Stimulated activated CD8-positive, alpha-beta memory T cell treated with anti-CD3 and anti-CD28 coated beads, Interleukin-7, amount 100 ng/mL, for 4 hours (primary cell): ENCODE data around the gene TRIM56.
A peak's percentile ranks its signal among the peaks of the same experiment; 100 is the strongest.
"Not testable (repeated sequence)": the region's sequence is repeated elsewhere in the genome, so short reads cannot be mapped to it uniquely, and the experiment has no call there.

ENCODE experiments used
- DNase-seq, 2 donors: peaks; one replicate each; pipeline ENCODE4 v3.0.0-alpha.2; 2020; ENCODE audit warnings: low read depth in 2 of 2

The TRIM56 gene

DNA sequence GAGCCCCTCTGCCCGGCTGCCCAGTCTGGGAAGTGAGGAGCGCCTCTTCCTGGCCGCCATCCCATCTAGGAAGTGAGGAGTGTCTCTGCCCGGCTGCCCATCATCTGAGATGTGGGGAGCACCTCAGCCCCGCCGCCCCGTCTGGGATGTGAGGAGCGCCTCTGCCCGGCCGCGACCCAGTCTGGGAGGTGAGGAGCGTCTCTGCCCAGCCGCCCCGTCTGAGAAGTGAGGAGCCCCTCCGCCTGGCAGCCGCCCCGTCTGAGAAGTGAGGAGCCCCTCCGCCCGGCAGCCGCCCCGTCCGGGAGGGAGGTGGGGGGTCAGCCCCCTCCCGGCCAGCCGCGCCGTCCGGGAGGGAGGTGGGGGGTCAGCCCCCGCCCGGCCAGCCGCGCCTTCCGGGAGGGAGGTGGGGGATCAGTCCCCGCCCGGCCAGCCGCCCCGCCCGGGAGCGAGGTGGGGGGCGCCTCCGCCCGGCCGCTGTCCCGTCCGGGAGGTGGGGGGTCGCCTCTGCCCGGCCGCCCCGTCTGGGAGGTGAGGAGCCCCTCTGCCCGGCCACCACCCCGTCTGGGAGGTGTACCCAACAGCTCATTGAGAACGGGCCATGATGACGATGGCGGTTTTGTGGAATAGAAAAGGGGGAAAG is 7.1 kb downstream of the TRIM56 start:
- not testable (repeated sequence) for DNase-seq

DNA sequence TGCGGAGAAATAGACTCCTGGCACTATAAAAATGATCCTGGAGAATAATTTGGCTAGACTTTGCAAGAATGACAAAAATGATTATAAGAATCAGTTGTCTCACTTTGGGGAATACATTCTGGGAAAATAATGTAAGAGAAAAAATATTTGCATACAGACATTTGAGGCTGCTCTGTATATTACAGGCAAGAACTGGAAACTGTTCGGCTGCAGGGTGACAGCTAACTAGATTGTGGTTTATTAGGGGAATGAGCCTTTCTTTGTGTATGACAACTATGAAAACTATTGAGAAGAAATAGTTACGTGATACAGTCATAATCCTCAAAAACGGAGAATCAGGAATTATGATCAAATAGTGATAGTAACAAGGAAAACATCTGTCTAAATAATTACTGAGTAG is 8.6 kb downstream of the TRIM56 start:
- DNase-seq, result no peak

DNA sequence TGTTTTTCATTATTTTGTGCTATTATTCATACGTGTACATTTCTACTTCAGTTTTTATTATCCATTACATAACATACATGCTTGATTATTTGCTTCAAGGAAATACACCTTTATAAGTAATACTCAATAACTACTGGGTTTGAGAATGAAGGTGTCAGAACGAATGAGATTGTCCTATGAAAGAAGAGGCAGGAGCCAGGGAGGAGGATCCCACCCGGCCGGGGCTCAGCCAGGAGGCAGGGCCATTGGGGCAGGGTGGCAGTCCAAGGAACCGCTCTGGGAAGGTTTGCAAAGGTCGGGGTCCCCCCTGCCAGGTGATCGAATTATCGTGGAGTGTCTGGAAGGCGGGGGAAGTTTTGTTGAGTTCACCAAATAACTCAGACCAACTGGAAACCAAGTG is 9.1 kb downstream of the TRIM56 start:
- DNase-seq, result no peak

- DNase-seq, result no peak
Observed at GRCh38 chr7:101094791-101095375, 9.6 kb downstream of the TRIM56 start.

DNA sequence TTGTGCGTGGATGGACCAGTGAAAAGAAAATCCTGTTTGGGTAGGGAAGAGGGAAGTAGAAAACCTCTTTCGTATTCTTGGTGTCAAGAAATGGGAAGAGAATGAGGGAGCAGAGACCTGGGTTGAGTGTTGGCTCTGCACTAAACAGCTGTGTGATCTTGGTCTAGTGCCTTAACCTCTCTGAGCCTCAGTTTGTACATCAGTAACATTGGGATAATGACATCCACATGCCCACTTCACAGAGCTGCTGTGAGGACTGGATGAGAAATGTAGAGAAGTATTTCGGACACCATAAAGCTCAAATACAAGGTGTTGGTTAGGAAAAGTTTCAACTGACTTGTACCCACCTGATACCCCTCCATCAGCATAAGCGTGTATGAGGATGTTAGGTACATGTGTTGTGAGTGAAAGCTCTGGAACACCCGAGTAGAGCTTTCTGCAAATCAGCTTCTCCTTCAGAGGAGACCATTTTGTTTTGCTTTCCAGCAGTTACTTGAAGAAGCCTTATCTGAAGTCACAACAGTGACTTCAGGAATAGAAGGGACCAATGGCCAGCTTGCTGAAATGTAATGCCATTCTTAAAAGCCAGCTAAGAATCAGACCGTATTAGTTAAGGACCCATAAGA is 11.2 kb downstream of the TRIM56 start:
- no peak for DNase-seq

GRCh38 chr7:101096957-101097347 is 11.7 kb downstream of the TRIM56 start:
- DNase-seq, result no peak

DNA sequence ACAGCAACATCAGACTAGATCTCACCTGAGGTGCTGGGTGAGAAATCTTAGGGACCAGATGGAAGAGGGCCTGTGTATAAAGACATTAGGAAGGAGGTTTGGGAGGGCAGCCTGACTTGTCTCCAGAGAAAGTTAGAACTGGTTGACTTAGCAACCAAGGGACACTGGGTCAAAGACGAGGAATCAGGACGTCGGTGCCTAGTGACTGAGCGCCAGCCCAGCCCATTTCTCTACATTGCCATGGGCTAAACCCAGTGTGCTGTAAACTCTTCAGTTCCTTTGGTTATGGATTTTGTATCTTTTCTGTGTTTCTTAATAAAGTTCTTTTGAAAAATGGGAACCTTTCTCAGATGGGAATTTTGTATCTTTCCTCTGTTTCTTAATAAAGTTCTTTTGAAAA is 12.3 kb downstream of the TRIM56 start:
- DNase-seq, result no peak

DNA sequence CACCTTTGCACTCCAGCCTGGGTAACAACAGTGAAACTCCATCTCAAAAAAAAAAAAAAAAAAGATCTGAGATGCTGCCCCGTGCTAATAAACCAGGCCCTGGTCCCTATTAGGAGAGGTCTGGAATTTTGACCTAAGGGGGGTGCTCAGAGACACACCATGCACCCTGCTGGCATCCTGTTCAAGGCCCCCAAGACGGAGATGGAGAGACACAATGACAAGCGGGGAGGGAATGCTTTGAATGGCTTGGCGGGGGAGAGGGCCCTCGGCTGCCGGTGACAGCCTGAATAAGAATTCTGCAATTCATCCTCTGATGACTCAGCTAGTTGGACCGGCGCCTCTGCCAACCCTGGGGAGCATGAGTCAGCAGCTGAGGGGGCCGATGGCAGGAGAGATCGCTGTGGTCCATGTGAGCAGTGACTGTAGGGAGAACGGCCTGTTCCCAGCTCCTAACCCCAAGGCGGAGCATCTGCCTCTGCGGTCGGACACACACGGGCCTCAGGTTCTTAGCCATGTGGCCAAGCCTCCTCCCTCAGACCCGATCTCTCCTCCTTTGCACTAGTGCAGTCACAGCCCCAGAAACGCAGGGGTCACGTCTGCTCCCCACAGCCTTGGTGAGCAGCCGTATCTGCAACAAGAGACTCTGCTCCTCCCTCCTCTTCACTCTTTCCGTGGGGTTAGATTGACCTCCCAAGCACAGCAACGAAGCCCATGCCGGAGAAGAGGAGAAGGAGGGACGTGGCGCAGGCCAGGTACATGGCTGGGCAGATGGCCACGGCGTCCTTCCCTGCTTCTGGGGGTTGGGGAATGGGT is 14.9 kb downstream of the TRIM56 start:
- DNase-seq, result peak; percentile 61 to 64

DNA sequence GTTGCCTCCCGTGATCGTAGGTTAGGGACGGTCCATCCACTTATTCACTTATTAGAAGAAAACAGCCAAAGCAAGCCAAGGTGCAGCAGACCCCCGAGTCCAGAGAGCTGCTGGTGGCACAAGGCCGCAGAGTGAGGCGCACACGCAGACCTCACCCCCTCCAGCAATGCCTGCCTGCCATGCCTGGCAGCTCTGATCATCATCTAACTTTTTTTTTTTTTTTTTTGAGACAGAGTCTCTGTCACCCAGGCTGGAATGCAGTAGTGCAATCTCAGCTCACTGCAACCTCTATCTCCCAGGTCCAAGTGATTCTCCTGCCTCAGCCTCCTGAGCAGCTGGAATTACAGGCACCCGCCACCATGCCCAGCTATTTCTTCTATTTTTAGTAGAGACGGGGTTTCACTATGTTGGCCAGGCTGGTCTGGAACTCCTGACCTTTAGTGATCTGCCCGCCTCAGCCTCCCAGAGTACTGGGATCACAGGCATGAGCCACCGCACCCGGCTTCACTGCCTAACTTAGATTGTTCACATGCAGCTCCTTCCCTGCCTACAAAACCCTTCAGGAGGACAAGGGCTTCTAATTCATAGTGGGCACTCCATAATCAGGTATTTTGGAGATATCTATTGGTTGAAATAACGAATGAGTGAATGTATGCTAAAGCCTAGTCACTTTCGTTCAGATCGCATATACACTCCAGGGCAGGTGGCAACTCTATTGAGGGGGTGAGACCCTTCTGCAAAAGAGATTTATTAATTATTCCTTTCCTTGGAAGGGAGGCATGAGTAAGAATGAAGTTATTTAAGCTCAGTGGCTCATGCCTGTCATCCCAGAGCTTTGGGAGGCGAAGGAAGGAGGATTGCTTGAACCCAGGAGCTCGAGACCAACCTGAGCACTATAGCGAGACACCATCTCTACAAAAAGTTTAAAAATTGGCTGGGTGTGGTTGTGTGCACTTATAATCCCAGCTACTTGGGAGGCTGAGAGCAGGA is 15.9 kb downstream of the TRIM56 start:
- DNase-seq, result no peak

- DNase-seq, result no peak
Observed at GRCh38 chr7:101102026-101102425, 16.7 kb downstream of the TRIM56 start.

DNA sequence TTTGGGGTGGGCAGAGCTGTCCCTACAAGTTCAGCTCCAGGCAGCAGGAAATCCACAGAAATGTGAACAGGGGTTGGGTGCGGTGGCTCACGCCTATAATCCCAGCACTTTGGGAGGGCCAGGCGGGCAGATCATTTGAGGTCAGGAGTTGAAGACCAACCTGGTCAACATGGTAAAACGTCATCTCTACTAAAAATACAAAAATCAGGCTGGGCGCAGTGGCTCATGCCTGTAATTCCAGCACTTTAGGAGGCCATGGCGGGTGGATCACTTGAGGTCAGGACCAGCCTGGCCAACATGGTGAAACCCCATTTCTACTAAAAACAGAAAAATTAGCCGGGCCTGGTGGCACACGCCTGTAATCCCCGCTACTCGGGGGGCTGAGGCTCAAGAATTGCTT is 18.4 kb downstream of the TRIM56 start:
- DNase-seq, result not testable (repeated sequence)

DNA sequence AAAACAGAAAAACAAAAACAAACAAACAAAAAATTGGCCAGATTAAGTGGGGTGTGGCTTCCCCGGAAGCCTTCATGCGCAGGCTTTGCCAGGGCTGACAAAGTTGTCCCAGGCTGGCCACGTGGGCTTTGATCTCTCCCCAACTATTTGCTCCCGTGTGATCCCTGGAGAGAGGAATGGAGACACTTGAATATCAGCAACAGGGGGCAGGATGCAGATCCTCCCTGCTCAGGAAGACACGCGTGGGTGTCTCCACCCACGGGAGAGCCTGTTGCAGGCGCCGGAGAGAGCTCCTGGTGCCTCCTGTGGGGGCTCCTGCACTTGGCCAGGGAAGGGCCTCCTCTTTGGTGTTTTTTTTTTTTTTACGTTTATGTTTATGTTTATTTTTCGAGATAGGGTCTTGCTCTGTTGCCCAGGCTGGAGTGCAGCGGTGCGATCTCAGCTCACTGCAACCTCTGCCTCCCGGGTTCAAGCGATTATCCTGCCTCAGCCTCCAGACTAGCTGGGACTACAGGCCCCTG is 19.0 kb downstream of the TRIM56 start:
- no peak for DNase-seq

DNA sequence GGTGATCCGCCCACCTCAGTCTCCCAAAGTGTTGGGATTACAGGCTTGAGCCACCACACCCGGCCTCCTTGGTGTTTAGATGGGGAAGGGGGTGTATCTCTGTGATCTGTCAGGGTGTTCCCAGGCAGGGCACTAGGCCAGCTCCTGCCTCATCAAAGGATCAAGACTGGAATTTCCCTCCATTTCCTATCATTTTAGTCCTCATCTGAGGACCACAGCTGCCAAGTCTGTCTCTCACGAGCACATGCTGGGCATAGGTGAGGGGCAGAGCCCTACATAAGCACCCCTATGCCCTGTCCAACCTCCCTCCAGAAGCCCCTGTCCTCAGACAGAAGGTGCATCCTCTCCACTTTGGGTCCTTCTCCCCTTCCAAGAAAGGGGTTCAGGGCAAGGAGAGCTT is 19.5 kb downstream of the TRIM56 start:
- DNase-seq, result no peak

DNA sequence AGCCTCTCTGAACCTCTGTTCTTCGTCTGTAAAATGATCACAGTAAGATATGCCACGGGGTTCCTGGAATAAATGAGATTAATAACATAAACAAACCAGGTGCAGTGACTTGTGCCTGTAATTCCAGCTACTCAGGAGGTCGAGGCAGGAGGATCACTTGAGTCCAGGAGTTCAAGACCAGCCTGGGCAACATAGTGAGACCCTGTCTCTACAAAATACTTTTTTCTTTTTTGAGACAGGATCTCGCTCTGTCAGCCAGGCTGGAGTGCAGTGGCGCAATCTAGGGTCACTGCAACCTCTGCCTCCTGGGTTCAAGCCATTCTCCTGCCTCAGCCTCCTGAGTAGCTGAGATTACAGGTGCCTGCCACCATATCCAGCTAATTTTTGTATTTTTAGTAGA is 20.0 kb downstream of the TRIM56 start:
- DNase-seq, result not testable (repeated sequence)

- no peak for DNase-seq
Observed at GRCh38 chr7:101106386-101106785, 21.1 kb downstream of the TRIM56 start.

DNA sequence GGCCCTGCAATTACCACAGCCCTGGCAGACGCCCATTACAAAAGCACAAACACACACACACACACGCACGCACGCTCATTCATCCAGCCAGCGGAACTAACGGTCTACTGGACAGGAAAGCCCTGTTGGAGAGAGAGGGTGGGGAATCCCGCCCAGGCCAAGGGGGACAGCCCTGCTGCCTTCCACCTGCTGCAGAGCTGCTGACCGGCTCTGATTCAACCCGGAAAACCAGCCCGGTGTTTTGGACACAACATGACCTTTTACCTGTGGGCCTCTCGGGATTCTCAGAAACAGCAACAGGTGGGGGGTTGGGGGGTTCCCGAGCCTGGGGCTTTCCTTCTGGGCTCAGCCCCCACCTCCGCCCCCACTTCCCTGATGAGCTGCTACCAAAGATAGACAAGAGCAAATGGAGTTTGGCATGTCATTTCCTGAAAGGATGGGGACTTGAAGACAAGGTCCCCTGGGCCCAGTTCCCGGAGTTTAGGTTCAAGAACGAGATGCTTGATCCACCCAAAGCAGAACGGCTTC is 23.1 kb downstream of the TRIM56 start:
- DNase-seq, result no peak

DNA sequence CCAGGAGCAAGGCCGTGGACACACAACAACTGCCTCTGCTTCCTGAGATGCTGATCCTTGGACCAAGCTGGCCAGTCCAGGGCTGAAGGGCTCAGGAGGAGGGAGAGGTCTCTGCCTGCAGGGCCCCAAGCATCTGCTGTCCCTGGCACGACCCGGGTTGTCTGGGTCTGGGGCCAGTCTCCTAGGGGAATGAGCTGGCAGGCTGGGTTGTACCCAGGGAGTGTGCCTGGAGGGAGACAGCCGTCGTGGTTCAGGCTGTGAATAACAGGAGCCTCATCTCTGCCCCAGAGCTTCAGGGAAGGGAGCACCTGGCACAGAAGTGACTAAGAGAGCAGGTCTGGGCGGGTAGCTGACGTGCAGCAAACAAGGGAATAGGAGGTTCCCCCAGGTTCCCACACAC is 23.7 kb downstream of the TRIM56 start:
- DNase-seq, result no peak

GRCh38 chr7:101109368-101109767 is 24.1 kb downstream of the TRIM56 start:
- DNase-seq, result no peak

GRCh38 chr7:101111261-101111660 is 26.0 kb downstream of the TRIM56 start:
- DNase-seq, result no peak

DNA sequence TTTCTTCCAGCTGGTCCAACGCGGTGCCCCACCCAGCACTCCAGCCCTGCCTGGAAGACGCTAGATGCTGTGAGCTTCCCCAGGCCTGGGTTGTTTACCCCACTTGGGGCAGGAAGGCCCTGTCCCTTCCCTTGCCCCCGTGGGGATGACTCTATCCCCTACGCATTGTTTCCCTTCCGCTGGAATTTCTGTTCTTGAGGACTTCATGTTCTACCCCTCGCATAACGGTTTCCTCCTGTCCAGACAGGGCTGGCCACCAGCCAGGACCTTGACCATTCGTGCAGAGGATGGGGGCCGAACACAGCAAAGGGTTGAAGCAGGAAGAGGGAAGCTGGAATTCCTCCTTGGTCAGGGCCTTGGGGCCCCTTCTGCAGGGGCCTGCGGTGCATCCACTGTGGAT is 27.0 kb downstream of the TRIM56 start:
- no peak for DNase-seq

GRCh38 chr7:101113140-101113539 is 27.9 kb downstream of the TRIM56 start:
- not testable (repeated sequence) for DNase-seq
